Stimulated activated memory B cell treated with anti-CD40 and anti-IgM and Interleukin-4, amounts not matched to agents 10 μg/mL and 1 μg/mL and 100 μg/mL, for 72 hours (primary cell): ENCODE measurements around the gene PTTG2.

Source experiments
- ATAC-seq: fragments of 150-1000 bp; cut with Tn5 transposase; 2 replicates; pipeline ENCODE4 v1.10.0; 2021
- H3K27ac Mint-ChIP-seq: one replicate; pipeline ENCODE4 v1.8.0; 2022; ENCODE audit warnings: mild to moderate bottlenecking, mixed read lengths
- H3K27me3 Mint-ChIP-seq: one replicate; pipeline ENCODE4 v1.8.0; 2022; ENCODE audit warnings: mixed read lengths
- H3K36me3 Mint-ChIP-seq: one replicate; pipeline ENCODE4 v1.8.0; 2022; ENCODE audit warnings: mixed read lengths
- H3K4me1 Mint-ChIP-seq: one replicate; pipeline ENCODE4 v1.8.0; 2022; ENCODE audit warnings: mixed read lengths
- H3K4me3 Mint-ChIP-seq: one replicate; pipeline ENCODE4 v1.8.0; 2022; ENCODE audit warnings: mild to moderate bottlenecking, moderate library complexity, mixed read lengths
- H3K9me3 Mint-ChIP-seq: one replicate; pipeline ENCODE4 v1.8.0; 2022; ENCODE audit warnings: mixed read lengths

PTTG2 gene

DNA sequence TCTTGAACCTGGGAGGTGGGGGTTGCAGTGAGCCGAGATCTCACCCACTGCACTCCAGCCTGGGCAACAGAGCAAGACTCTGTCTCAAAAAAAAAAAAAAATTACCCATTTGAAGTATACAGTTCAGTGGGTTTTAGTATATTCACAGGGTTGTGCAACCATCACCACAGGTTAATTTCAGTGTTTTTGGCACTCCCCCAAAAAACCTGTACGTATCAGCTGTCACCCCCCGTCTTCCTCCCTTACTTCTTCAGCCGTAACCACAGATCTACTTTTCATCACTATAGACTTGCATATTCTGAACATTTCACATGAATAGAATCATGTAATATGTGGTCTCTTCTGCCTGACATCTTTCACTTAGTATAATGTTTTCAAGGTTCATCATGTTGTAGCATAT lies 11.7 kb upstream of the PTTG2 start:
- no peak for ATAC-seq
- peaks cover 20% of the 10 kb centered on the region for H3K4me1 Mint-ChIP-seq
- no peaks in the 10 kb centered on the region for H3K9me3 Mint-ChIP-seq
- H3K36me3 Mint-ChIP-seq: peaks cover 42% of the 10 kb centered on the region
- no peaks in the 10 kb centered on the region for H3K27me3 Mint-ChIP-seq
- no peak overlapping the region for H3K27ac Mint-ChIP-seq
- no peak overlapping the region for H3K4me3 Mint-ChIP-seq

DNA sequence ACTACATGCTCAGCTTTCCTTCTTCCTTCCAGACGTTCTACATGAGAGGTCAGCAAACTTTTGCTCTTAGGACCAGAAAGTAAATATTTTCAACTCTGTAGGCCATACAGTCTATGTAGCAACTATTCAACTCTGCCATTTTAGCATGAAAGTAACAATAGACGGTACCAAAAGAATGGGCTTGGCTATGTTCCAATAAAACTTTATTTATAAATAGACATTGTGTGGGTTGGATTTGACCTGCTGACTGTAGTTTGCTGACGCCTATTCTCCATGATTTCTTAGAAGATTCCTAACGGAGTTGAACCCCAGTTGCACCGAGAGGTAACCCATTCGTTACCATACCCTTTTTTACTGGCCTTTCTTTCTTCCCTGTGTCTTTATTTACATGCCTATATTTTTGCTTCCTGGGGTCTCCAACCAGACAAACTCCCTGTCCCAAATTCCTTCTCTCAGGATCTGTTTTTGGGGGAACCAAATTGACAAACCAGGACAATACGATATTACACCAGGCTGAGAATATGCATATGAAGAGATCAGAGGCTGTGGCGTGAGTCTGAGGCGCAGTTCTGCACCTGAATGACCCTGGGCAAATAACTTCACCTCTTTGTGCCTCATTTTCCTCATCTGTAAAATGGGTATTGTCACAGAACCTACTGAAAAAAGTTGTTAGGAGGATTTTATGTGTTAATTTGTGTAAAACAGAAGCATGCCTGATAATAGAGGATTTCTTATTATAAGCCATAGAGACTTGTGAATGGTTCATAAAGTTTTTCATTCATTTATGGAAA lies 10.4 kb upstream of the PTTG2 start:
- Mint-ChIP-seq H3K27ac (no peak overlapping the region), H3K27me3 (no peaks in the 10 kb centered on the region), H3K4me1 (peaks cover 19% of the 10 kb centered on the region), H3K4me3 (no peak overlapping the region), H3K9me3 (no peaks in the 10 kb centered on the region), H3K36me3 (peaks cover 49% of the 10 kb centered on the region)
- ATAC-seq: no peak

DNA sequence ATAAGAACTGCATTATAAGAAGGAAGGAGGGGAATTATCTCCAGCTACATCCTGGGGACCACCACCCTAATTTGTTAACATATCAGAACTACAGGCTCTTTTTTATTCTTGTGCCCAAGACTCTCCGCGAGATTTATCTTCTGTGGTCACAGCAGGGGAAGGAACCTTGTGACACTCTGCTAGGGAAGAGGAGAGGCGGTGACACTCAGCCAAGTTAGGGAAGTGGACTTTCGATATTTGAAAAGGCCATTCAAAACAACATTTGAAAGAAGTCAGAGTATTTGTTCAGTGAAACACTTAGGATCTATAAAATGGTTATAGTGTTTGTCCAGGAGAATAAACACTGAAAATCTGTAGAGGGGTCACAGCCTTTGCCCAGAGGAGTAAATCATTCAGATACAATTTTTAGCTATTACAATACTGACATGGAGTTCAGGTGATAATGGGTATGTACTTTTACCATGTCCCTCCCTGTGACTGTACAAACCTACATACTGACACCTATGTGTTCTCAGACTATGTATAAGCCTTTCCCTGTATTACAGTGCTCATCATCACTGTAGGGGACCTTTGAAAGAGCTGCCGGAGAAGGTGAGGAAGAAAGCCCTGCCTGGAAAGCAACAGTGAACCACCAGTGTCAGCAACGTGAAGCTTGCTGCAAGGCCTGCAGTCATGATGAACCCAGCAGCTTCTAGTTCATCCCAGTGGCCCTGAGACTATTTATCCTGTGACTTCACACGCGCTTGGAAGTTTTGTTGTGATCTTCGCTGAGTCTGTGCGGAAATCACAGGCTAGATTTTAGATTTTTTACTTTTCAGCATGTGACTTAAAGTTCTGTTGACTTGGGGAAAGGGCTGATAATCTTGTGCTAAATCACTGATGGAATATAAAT lies 8.5 kb upstream of the PTTG2 start:
- no peaks in the 10 kb centered on the region for H3K9me3 Mint-ChIP-seq
- H3K36me3 Mint-ChIP-seq: peaks cover 41% of the 10 kb centered on the region
- no peak overlapping the region for H3K4me3 Mint-ChIP-seq
- ATAC-seq: no peak
- no peak overlapping the region for H3K27ac Mint-ChIP-seq
- peaks cover 7% of the 10 kb centered on the region for H3K4me1 Mint-ChIP-seq
- H3K27me3 Mint-ChIP-seq: no peaks in the 10 kb centered on the region

DNA sequence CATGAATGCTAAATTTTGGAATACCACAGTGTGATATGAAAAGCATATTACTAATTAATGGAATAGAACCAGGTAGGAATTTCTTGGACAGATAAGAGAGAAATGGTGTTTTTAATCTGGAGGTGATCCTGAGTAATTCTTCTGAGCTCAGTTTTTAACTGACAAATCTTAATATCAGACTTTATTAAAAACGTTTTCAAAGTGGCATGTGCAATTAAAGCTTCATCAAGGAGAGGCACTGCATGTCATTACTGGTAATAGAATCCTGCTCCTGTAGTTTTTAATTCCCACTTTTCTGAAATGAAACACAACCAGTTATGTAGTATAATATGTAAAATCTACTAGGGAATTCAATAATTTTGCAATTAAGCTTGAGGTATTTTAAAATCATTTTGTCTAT lies 7.0 kb upstream of the PTTG2 start:
- no peak overlapping the region for H3K4me3 Mint-ChIP-seq
- H3K27ac Mint-ChIP-seq: no peak overlapping the region
- H3K4me1 Mint-ChIP-seq: peaks cover under 1% of the 10 kb centered on the region
- peaks cover 35% of the 10 kb centered on the region for H3K36me3 Mint-ChIP-seq
- H3K27me3 Mint-ChIP-seq: no peaks in the 10 kb centered on the region
- H3K9me3 Mint-ChIP-seq: no peaks in the 10 kb centered on the region
- no peak for ATAC-seq

DNA sequence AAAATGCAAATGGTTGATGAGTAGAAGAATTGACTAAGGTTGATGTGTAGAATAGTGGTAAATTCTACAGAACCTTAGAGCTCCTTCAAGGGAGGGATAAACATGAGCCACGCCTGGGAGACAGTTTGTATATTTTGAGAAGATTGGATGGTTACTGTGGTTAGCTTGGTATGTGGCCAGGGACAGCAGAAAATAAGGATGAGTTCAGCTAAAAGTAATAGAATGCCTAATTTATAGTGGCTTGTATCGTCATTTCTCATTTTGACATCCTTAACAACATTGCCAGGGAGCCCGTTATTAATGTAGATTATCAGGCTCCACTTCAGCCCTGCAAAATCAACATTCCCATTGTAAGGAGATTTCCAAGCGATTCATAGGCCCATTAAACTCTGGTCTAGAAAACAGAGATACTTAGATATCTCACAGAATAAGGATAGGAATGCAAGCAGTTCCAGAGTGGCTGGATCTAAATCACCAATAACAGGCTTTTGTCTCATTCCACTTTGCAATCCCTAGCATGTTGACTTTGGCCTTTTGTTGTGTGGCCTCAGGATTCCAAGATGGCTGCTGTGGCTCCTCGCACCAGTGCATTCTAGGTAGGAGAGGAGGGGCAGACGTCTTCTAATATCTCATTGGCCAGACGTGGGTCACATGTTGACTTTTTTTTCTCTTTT lies 6.4 kb upstream of the PTTG2 start:
- peaks cover 40% of the 10 kb centered on the region for H3K36me3 Mint-ChIP-seq
- no peak for ATAC-seq

DNA sequence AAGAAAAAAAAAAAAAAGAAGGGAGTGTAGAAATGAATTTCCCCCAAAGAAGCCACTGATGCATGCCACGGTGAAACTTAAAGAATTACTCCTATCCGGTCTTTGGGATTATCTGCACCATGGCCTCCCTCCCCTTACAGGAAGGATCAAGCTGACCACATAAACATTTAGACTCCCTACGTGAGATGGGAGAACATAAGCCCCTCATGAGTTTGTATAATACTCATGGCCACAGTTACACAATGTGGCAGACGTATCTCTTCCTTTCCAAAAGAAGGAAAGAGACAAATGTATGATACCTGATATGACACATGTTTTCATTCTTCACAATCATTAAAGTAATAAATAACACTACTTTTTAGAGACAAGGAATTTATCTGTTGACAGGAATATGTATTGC lies 3.3 kb upstream of the PTTG2 start:
- Mint-ChIP-seq H3K27ac (no peak overlapping the region), H3K9me3 (no peaks in the 10 kb centered on the region), H3K27me3 (no peaks in the 10 kb centered on the region), H3K36me3 (peaks cover 29% of the 10 kb centered on the region), H3K4me1 (no peaks in the 10 kb centered on the region), H3K4me3 (no peak overlapping the region)
- no peak for ATAC-seq

More for the DNA sequence above, 6.4 kb upstream of the PTTG2 start:
- Mint-ChIP-seq H3K9me3 (no peaks in the 10 kb centered on the region), H3K27me3 (no peaks in the 10 kb centered on the region), H3K4me1 (no peaks in the 10 kb centered on the region), H3K27ac (no peak overlapping the region), H3K4me3 (no peak overlapping the region)

DNA sequence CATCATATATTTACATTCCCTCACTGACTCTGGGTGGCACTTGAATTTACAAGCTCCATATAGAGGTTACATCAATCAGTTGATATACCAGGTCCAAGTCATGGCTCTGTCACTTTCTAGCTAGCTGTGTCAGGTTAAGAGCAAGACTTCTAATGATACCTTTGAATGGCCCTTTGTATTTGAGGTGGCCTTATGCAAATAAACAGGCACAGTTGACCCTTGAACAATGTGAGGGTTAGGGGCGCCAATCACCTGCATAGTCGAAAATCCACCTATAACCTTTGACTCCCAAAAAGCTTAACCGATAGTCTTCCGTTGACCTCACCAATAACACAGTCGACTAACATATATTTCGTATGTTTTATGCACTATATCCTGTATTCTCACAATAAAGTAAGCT lies 1.3 kb upstream of the PTTG2 start:
- Mint-ChIP-seq H3K36me3 (peaks cover 23% of the 10 kb centered on the region), H3K27me3 (no peaks in the 10 kb centered on the region), H3K9me3 (no peaks in the 10 kb centered on the region), H3K4me1 (peaks cover 4% of the 10 kb centered on the region), H3K27ac (no peak overlapping the region), H3K4me3 (no peak overlapping the region)
- ATAC-seq: no peak

DNA sequence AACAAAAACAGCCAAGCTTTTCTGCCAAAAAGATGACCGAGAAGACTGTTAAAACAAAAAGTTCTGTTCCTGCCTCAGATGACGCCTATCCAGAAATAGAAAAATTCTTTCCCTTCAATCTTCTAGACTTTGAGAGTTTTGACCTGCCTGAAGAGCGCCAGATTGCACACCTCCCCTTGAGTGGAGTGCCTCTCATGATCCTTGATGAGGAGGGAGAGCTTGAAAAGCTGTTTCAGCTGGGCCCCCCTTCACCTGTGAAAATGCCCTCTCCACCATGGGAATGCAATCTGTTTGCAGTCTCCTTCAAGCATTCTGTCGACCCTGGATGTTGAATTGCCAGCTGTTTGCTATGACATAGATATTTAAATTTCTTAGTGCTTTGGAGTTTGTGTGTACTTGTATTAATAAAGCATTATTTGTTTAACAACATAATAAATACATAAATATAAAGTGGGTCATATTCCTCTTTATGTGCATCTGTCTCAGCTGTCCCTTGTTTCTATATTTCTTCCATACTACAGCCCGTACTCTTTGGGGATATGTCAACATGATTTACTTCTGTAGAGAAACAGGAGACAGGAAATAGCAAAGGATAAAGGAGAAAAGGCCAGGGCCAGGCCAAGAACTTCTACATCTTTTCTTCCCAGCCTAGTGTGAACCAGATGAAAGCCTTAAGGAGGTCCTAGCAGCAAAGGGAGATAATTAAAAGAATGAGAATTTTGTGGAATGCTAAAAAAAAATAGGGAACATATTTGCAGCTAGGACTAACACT lies 667 bp downstream of the PTTG2 start:
- no peak overlapping the region for H3K4me3 Mint-ChIP-seq
- no peak overlapping the region for H3K27ac Mint-ChIP-seq
- H3K27me3 Mint-ChIP-seq: no peaks in the 10 kb centered on the region
- H3K36me3 Mint-ChIP-seq: peaks cover 16% of the 10 kb centered on the region
- no peak for ATAC-seq
- no peaks in the 10 kb centered on the region for H3K9me3 Mint-ChIP-seq
- H3K4me1 Mint-ChIP-seq: peaks cover 17% of the 10 kb centered on the region

DNA sequence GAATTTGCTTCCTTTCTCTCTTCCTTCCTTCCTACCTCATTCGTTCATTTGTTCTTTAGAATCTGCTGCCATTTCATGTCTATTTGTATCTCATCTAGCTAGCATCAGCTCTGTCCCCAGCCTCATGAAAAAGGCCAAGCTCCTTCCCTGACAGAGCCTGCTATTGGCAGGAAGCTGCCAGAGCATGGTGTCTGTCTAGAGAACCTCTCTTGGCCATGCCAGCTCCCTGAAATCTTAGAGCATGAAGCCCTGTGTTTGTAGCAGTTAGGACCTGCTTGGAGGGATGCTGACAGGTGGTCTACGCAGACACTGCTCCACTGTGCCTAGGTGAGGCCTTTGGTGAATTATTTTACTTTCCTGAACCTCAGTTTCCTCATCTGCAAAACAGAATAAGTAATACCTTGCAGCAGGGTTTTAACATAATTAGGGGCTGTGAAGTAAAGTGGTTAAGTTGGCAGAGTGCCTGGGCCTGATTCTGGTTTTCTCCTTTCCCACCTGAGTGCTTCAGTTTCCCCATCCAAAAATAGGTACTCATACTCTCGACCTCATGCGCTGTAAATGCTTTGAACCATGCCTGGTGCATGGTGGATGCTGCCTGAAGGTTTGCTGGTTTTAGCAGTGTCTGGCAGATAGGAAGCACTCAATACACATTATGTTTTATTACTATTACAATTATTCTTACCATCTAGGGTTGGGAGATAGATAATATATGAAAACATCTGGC lies 4.7 kb downstream of the PTTG2 start:
- peaks cover 26% of the 10 kb centered on the region for H3K4me1 Mint-ChIP-seq

DNA sequence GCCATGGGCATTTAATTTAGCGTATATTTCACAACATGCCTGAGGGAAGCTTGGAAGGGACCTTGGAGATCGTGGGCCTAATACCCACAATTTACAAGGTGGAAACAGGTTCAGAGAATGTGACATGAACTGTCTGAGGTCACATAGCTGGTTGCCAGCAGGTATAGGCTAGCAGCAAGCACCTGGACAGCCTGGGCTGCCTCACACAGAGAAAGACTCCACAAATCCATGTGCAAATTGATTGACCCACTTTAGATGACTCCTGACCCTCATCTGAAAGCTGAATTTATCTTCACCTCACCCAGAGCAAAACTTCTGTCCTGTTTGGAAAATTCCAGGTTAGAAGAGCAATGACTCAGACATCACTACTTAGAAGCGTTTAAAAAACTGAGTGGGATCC lies 5.8 kb downstream of the PTTG2 start:
- Mint-ChIP-seq H3K9me3 (peaks cover under 1% of the 10 kb centered on the region), H3K36me3 (peaks cover 8% of the 10 kb centered on the region), H3K4me3 (no peak overlapping the region), H3K27me3 (no peaks in the 10 kb centered on the region), H3K27ac (no peak overlapping the region), H3K4me1 (peaks cover 38% of the 10 kb centered on the region)
- ATAC-seq: no peak

More for the DNA sequence above, 4.7 kb downstream of the PTTG2 start:
- ATAC-seq: no peak
- Mint-ChIP-seq H3K27me3 (no peaks in the 10 kb centered on the region), H3K27ac (no peak overlapping the region), H3K9me3 (no peaks in the 10 kb centered on the region), H3K4me3 (no peak overlapping the region), H3K36me3 (no peaks in the 10 kb centered on the region)

DNA sequence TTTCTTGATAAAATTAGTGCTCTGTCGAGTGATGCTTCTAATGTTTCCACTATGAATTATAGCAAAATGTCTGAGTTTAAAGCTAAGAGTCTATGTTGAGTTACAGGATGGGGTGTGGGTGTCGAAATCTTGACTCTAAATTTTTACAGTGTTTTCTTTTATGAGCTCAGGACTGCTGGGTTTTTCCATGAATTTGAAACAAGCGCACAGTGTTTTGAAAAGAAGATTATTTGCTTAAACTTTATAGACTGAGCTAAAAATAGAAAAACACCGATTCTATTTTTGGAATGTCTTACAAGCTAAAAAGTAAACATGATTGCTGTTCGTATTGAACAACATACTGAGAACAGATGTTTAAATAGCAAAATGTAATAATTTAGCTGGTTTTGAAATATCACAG lies 7.5 kb downstream of the PTTG2 start:
- ATAC-seq: no peak
- H3K9me3 Mint-ChIP-seq: peaks cover 3% of the 10 kb centered on the region

DNA sequence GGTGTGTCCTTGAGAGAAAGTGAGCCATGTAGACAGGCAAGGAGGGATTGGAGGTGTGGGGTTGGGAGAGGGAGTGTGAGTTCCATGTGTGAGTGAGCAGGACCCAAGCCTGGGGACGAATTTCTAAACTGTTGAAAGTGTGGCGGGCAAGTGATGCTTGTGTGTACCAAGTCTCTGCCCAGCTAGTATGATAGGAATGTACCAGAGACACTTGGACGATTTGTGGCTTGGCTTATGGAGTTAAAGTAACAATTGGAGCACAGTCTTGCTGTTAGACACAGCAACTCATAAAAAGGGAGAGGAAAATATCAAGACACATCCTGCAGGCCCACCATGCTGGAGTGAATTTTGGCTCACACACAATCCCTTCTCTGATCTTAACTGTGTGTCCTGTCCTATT lies 8.5 kb downstream of the PTTG2 start:
- Mint-ChIP-seq H3K27ac (no peak overlapping the region), H3K4me3 (no peak overlapping the region)

More for the DNA sequence above, 7.5 kb downstream of the PTTG2 start:
- no peak overlapping the region for H3K27ac Mint-ChIP-seq
- peaks cover 10% of the 10 kb centered on the region for H3K36me3 Mint-ChIP-seq
- H3K4me3 Mint-ChIP-seq: no peak overlapping the region
- H3K27me3 Mint-ChIP-seq: no peaks in the 10 kb centered on the region
- H3K4me1 Mint-ChIP-seq: peaks cover 46% of the 10 kb centered on the region

DNA sequence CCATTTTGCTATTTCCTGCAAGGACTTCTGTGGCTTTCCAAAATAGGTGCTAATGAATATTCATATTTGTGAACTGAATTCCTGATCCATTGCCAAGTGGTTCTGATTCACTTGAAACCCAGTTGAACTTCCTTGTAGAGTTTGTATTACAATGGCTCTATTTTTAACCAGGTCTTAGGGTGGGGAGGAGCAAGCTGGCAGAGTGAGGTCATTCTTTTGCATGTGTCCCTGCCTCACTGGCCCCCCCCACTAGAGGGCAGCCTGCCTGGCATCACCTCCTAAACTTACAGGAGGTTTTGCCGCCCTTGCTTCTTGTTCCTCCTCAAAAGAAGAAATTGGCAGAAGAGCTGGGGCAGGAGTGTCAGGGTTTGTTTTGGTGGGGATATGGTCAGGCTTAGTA lies 10.5 kb downstream of the PTTG2 start:
- H3K27ac Mint-ChIP-seq: peak overlapping the region; percentile 70
- peaks cover 29% of the 10 kb centered on the region for H3K4me1 Mint-ChIP-seq
- peak; percentile 63 for ATAC-seq
- H3K36me3 Mint-ChIP-seq: peaks cover 10% of the 10 kb centered on the region
- peaks cover 3% of the 10 kb centered on the region for H3K9me3 Mint-ChIP-seq
- no peaks in the 10 kb centered on the region for H3K27me3 Mint-ChIP-seq
- H3K4me3 Mint-ChIP-seq: no peak overlapping the region

More for the DNA sequence above, 8.5 kb downstream of the PTTG2 start:
- peaks cover 3% of the 10 kb centered on the region for H3K9me3 Mint-ChIP-seq
- ATAC-seq: no peak
- no peaks in the 10 kb centered on the region for H3K27me3 Mint-ChIP-seq
- peaks cover 10% of the 10 kb centered on the region for H3K36me3 Mint-ChIP-seq
- H3K4me1 Mint-ChIP-seq: peaks cover 44% of the 10 kb centered on the region

DNA sequence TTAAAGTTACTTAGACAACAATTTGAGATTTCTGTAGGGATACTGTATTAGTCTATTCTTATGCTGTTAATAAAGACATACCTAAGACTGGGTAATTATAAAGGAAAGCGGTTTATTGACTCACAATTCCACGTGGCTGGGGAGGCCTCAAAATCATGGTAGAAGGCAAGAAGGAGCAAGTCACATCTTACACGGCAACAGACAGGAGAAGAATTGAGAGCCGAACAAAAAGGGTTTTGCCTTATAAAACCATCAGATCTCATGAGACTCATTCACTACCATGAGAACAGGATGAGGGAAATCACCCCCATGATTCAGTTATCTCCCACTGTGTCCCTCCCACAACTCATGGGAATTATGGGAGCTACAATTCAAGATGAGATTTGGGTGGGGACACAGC lies 11.0 kb downstream of the PTTG2 start:
- Mint-ChIP-seq H3K4me3 (no peak overlapping the region), H3K36me3 (peaks cover 10% of the 10 kb centered on the region), H3K4me1 (peaks cover 29% of the 10 kb centered on the region), H3K27me3 (no peaks in the 10 kb centered on the region), H3K27ac (no peak overlapping the region), H3K9me3 (peaks cover 3% of the 10 kb centered on the region)
- ATAC-seq: no peak
